Stimulated activated CD4-positive, alpha-beta T cell treated with anti-CD3 and anti-CD28 coated beads, Interleukin-2, amount 100 ng/mL, for 48 hours (primary cell): Measurements from ENCODE around the gene LRRC18.

Experiments used
- DNase-seq, 2 donors: peaks; one replicate each; pipeline ENCODE4 v3.0.0-alpha.2; 2020

The LRRC18 gene

DNA sequence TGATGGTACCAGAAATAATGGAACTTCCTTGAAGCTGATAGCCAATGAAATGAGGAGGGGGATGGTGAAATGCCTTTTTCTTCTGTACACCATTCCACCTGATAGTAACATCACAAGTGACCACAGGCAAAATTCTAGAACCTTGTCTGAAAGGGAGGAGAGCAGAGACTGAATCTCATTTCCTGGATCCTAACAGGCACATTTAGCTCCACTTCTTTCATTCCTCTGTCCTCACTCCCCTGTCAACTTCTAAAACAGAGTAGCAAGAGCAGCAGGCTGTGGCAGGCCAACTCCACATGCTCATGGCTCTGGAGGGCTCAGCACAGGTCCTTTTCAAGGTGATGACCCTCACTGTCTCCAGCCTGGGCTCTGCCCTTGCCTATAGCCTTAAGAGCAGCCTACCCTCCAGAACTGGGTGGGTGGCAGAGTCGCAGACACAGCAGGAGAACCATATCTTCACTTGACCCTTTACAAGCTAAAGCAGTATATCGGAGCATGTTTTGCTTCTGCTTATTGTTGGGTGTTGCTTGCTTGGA is at the start of gene LRRC18:
Gene LRRC18 (minus strand): TSS at position 51 of the 536 bp plus-strand sequence. CDS start 25,685 bp downstream, outside the sequence.
- no peak for DNase-seq

DNA sequence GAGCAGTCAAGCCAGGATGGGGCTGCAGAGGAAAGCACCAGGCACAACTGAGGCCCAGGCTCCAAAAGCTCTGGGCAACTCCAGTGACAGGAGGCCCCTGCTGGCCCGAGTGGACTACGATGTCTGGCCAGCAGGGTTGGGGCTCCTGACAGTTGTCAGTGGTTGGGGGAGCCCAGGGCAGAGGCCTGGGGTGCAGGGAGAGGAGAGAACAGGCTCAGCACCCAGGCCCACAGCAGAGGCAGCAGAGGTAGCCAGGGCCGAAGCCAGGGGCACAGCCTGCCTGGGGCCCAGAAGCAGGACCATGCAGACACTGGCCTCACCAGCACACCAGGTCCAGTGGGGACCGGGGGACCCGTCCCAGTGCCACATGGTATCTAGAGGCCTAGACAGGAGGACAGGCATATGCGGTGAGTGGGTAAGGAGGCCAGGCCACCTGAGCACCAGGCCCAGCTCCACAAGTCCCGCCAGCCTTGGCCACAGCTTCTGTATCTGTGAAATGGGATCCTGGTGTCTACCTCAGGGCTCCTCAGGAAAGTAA is 46.0 kb upstream of the LRRC18 start:
- DNase-seq = no peak

DNA sequence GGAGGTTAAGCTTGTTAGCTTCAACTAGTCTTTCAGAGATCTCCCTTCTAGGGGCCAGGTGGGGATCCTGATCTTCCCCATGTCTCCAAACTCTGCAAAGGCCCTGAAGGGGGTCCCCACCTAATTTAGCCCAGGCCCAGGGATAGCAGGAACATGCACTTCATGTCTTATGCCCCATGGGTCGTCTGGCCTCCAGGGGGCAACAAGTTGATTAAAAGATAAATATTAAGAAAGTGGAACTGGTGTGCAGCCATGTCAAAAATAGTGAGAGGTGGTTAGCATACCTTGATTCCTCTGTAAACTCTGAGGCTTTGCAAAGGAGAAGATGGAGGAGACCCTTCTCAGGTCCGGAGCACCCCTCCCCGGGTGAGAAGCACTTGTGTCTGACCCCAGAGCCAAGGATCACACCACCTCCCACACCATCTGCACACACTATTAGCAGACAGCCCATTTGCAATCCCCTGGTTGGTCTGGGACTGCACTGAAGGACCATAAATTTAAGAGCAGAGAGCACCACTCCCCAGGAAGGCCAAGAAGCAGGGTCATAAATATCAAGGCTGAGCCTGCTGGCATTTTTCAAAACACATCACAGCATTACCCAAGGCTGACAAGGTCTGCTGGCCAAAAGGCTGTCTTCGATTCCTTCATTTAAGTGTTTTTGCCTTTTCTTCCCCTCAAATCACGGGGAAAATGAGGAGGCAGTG is 44.2 kb upstream of the LRRC18 start:
- no peak for DNase-seq

DNA sequence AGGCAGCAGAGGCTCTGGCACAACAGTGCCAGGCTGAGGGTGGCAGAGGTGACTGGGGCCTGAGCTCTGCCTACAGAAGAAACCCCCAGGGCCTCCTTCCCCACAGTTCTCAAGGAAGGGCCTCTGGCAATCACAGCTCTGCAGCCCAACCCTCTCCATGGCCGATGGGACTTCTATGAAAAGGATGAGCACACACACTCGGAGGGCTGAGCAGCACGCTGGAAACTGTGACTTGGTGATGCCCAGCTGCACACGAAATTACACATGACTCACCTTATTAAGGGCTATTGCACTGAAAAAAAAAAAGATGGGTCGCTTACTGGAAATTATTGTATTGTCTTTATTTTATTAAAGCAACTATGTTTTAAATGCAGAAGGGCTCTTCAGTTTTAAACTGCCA is 42.9 kb upstream of the LRRC18 start:
- DNase-seq = no peak

DNA sequence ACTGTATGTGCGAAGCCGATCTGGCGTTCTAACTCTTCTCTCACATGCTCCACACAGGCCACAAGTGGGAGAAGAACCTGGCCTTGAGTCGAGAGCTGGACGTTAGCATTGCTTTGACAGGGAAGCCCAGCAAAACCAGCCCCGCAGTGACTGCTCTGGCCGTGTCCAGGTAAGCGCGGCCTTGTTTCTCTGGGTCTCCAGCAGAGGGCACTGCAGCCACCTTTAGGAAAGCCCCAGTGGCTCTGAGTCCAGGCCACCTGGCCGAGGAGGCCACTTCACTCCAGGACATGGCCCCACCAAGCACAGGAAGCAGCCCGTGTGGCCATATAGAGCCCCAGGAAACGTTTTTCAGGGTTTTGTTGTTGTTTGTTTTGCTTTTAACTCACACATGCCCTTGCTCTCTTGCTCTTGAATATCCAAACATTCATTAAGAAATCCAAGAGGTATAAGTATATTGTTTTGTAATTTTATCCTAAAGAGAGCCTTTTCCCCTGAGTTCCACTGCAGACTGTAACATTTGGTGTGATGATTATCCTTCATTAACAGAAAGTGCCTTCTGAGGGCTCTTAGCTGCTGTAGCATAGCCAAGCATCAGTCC is 41.8 kb upstream of the LRRC18 start:
- DNase-seq = peak; percentile 44 to 50

DNA sequence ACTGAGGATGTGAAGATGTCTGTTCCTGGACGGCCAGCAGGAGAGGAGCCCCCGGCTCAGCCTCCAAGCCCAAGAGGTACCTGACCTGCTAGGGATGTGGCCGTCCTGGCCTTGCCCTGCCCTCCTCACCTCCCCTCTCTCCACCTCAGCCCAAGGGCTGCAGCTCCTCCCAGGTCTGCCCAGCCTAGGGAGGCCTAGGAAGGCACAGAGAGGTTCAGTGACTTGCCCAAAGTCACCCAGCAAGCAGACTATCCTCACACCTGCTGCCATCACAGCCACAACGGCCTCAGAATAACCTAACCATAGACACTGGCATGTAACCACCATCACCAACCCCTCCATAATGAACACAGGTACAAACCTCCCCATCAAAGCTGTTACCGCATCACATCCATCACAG is 38.7 kb upstream of the LRRC18 start:
- no peak for DNase-seq

DNA sequence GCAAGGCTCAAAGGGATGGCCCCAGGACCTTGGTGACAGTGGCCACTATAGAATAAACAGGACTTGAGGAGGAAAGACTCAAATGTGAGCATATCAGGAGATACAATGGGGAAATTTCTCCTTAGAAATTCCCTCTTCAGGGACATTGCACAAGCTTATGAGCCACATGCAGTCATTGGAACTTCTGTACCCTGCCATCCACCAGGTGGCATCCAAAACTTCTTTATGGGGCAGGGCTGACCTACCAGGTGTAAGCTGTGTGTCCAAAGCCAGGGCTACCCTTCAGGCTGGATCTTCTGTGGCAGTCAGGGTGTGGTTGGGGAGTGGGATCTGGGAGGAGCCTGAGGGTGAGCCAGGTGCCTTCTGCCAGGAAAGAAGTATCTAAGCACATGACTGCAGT is 36.6 kb upstream of the LRRC18 start:
- no peak for DNase-seq

DNA sequence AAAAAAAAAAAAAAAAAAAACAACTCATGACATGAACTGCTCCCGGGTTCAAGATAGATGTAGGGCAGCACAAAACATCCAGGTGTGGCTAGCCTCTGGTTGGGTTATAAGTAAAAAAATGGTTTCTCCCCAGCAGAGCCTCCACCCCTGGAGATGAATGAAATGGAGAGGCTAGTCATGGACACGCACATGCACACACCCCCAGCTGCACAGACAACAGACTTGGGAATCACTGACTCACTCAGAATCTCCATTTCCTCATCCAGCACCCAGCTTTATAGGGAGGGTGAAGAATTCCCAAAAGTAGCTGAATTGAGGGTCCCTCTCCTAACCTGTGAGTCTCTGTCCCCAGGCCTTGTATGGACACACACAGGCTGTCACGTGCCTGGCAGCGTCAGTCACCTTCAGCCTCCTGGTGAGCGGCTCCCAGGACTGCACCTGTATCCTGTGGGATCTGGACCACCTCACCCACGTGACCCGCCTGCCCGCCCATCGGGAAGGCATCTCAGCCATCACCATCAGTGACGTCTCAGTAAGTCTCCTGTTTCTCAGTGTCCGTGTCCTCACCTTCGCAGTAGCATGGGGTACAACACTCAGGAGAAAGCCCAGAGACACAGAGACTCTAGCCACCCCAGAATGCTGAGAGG is 35.0 kb upstream of the LRRC18 start:
- DNase-seq = no peak

GRCh38 chr10:48973065-48973464 is 33.4 kb upstream of the LRRC18 start:
- no peak for DNase-seq

GRCh38 chr10:48970654-48971053 is 31.0 kb upstream of the LRRC18 start:
- DNase-seq = no peak

DNA sequence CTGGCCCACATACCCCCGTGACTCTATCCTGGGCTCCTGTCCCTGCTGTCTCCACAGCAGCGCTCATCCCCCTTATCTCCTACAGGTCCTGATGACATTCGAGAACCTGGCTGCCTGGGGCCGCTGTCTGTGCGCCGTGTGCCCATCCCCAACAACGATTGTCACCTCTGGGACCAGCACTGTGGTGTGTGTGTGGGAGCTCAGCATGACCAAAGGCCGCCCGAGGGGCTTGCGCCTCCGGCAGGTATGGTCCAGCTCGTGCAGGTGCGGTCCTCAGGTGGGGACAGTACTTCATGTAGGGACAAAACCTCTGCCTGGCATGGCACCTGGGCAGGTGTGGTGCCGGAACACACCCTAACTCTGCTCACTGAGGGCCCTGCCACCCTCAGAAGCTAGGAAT is 30.4 kb upstream of the LRRC18 start:
- DNase-seq = no peak

GRCh38 chr10:48968036-48968435 is 28.4 kb upstream of the LRRC18 start:
- DNase-seq = no peak

DNA sequence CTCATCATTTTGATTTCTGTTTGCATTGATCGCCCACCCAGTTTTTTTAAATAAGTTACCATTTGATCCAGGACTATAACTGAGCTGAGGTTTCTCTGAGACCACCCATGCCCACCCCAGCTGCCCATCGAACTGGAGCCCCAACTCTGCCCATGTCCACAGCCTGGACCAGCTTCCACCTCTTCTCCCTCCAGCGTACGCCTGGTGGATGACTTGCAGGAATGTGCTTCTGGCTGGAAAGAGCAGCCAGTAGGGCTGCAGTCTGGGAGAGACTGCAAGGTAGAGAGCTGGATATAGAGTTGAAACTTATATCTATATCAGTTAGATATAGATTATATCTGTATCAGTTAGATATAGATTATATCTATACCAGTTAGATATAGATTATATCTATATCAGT is 25.8 kb upstream of the LRRC18 start:
- no peak for DNase-seq

DNA sequence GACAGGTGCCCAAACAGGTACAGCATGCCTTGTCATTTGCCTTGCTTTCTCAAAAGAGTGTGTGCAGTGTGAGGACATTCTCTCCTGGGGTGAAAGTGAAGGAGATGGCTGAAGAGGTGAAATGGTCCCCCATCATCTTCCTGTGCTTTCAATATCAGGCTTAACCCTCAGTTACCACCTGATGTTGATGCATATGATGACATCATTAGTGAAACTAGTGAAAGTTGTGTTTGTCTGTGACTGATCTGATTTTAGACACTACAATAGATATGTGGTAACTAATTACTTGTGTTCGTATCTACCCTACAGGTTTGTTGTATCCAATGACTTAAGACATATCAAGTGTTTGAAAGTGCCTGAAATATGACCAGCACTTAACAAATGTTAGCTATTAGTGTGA is 24.4 kb upstream of the LRRC18 start:
- DNase-seq = no peak

- no peak for DNase-seq
Measured at GRCh38 chr10:48958598-48959190, 19.1 kb upstream of the LRRC18 start.

GRCh38 chr10:48957361-48958151 is 17.9 kb upstream of the LRRC18 start:
- no peak for DNase-seq

GRCh38 chr10:48951707-48952106 is 12.1 kb upstream of the LRRC18 start:
- no peak for DNase-seq

DNA sequence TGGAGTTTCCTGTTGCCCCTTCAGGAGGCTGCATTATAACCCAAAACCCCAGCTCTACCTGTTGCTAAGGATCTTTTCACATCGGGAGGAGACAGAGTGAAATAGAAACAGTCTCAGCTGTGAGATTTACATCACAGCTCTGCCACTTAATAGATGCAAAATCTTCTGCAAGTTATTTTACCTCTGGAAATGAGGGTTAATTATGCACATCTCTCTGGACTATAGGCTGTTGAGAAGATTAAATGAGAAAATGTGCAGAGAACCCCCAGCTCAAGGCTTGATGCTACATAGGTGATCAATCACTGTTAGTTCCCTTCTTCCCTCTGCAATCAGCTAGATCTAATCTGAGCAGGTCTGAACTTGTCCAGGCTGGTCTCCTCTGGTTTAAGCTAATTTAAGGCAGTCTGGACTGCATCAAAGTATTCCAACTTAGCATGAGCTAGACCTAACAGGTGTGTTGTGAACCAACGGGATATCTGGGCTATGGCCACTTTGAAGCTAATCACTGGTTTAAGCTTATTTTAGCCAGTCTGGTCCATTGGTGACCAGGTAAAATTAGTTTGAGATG is 8.9 kb upstream of the LRRC18 start:
- no peak for DNase-seq

DNA sequence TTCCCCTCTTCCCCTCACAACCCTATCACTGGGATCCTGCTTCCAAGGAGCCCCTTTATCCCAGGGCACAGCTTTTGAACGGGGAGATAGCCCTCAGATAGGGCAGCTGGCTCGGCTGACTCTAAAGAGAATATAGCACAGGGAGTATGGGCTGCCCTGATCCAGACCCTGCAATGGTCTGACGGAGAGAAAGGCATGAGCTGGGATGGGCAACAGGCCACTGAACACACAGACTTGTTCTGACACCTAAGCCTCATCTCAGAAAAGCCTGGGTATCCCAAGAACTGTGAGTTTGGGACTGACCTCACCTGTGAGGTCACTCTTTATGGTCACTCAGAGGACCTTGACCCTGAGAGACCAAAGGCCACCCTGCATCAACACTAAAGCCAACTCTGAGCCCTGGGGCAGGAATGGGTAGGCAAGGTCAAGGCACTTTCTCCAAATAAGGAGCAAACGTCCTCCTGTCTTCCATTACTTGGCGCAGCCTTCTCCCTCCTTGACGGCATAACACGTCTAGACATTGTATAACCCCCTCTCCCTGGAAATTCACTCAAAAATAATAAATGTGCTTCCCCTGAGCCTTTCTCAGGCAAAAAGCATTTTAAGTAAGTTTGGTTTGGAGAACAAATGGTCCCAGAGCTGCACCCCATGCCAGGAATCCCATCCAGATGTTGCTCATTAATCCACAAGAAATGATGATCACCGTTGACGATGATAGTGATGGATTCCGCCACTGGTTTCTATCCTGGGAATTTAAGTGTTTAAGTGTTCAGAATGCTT is 8.2 kb upstream of the LRRC18 start:
- DNase-seq = no peak

DNA sequence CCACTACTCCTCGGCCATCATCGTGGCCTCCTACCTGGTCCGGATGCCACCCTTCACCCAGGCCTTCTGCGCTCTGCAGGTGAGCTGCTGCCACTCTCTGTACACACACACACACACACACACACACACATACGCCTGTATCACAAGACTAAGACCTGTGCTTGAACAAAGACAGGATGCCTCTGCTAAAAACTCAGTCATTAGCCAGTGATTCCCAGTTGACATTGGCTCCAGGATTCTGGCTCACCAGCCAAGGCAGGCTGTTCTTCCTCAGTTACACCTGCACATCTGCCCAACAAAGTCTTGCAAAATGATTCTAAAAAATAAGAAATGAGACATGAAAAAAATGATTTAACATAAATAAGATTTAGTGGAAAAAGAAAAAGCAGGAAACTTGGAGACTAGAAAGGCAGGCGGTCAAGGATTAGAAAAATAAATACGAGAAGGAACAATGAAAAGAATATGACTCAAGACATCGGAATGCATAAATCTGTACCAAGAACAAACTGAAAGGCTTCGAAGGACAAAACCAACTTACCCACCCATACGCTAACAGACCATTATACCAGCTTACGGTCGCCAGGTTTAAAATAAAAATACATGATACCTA is 7.4 kb upstream of the LRRC18 start:
- no peak for DNase-seq

GRCh38 chr10:48946332-48946731 is 6.7 kb upstream of the LRRC18 start:
- DNase-seq = no peak
